Transverse colon (tissue), 4 donors: Measurements from ENCODE around the gene HCRTR1. TPM values are rescaled to one million over a fixed set of nuclear protein-coding genes. Genes with fewer than 3 reads are reported as not detected.

Source experiments
- DNase-seq: peaks from one replicate; pipeline ENCODE4 v3.0.0-alpha.2; 2019
- H3K27ac ChIP-seq, 4 donors: fragments of 200-600 bp; sonication (generic); 2 replicates each; pipeline ENCODE4 v1.5.1; 2016 to 2018; ENCODE audit warnings: inconsistent platforms in 4 of 4
- H3K27me3 ChIP-seq: fragments of 200-600 bp; sonication (generic); 2 replicates; pipeline ENCODE4 v1.5.1; 2017; ENCODE audit warnings: inconsistent platforms
- H3K36me3 ChIP-seq, 4 donors: fragments of 200-600 bp; sonication (generic); 2 replicates each; pipeline ENCODE4 v1.5.1; 2017 to 2019; ENCODE audit warnings: inconsistent platforms in 4 of 4
- H3K4me1 ChIP-seq, 4 donors: fragments of 200-600 bp; sonication (generic); 2 replicates each; pipeline ENCODE4 v1.5.1; 2017 to 2020; ENCODE audit warnings: inconsistent platforms in 4 of 4
- H3K4me3 ChIP-seq, 4 donors: fragments of 200-600 bp; sonication (generic); 1 replicate in 1 of 4; 2 replicates in 3 of 4; pipeline versions ENCODE4 v1.5.1 to v1.6.1; 2017 to 2019; ENCODE audit warnings: inconsistent platforms in 4 of 4
- H3K9me3 ChIP-seq, 2 donors: fragments of 200-600 bp; sonication (generic); 2 replicates each; pipeline ENCODE4 v1.5.1; 2017 to 2019; ENCODE audit warnings: inconsistent platforms in 2 of 2
- EP300 ChIP-seq: sonication (generic); formaldehyde crosslinking; IDR thresholded peaks from one replicate; pipeline ENCODE4 v1.6.1; 2017; ENCODE audit warnings: antibody characterized with exemption, low read depth
- POLR2A ChIP-seq: fragments of 450-650 bp; IDR thresholded peaks from one replicate; pipeline ENCODE4 v1.6.1; 2016; ENCODE audit warnings: antibody characterized with exemption, mild to moderate bottlenecking, moderate library complexity
- POLR2AphosphoS5 ChIP-seq, 3 donors: sonication (generic); formaldehyde crosslinking; IDR thresholded peaks; one replicate each; pipeline ENCODE4 v1.6.1; 2016; ENCODE audit warnings: antibody characterized with exemption in 3 of 3
- WGBS, 2 donors: methylation state at CpG; one replicate each; pipeline ENCODE4 v1.1.5; 2018; ENCODE audit warnings: low coverage in 1 of 2; 5-methylcytosine and 5-hydroxymethylcytosine counted together
- in situ Hi-C, 4 donors: fragments of 200-750 bp; cut with MboI; loops; one replicate each; pipeline versions ENCODE4 v1.15.0 to v1.15.1; 2017; ENCODE audit warnings: low sequenced_read_pairs in 3 of 4, low pct_ligation_motif_present in 1 of 4, low pct_unique_long_range_greater_than_20kb in 1 of 4
- intact Hi-C: fragments of 100-400 bp; cut with DNase I; formaldehyde crosslinking; loops from one replicate; pipeline ENCODE4 v1.15.1; 2023; ENCODE audit warnings: low total_unique reads
- total RNA-seq, 4 donors: library from RNA; depleted of rRNA; stranded (reverse); fragments of >200 nt; gene quantifications; one replicate each; pipeline ENCODE4 v1.1.0, GENCODE V29; 2016
- TF ChIP-seq, protein P1 (sequence below), 5 experiments: fragments of 200-600 bp in 3 of 5; fragments of 450-650 bp in 2 of 5; sonication (generic) in 3 of 5; IDR thresholded peaks; 1 replicate in 2 of 5; 2 replicates in 3 of 5; pipeline ENCODE4 v1.5.1; 2016 to 2017; ENCODE audit warnings: antibody characterized with exemption in 5 of 5, inconsistent platforms in 3 of 5, mild to moderate bottlenecking in 2 of 5, moderate library complexity in 1 of 5

HCRTR1 gene
- total RNA-seq, 4 donors from 2014 or later, result 0.48 TPM; not detected in 3

- intact Hi-C loops, result no loop called here
Observed at GRCh38 chr1:31602081-31602480, 15.4 kb upstream of the HCRTR1 start.

DNA sequence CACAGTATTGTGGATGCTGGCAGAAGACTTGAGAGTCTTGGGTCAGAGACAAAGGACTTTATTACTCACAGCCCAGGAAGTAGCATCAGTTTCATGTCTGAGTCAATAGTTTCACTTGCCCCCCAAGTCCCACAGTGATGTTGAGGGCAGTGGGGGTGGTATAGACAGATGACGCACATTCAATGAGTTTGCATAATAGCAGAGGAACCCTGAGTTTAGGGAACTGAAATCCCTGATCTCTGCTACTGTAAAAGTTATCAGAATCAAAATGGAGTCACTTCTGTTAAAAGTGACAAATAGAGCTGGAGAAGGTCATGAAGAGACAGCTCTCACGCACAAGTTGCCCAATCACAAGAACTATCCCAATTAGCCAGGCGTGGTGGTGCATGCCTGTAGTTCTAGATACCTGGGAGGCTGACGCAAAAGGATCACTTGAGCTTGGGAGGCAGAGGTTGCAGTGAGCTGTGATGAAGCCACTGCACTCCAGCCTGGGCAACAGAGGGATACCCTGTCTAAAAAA lies 11.5 kb upstream of the HCRTR1 start:
- no peaks in the 10 kb centered on the region for H3K27me3 ChIP-seq
- H3K27ac ChIP-seq, result no peak overlapping the region
- TF ChIP-seq, protein P1, sequence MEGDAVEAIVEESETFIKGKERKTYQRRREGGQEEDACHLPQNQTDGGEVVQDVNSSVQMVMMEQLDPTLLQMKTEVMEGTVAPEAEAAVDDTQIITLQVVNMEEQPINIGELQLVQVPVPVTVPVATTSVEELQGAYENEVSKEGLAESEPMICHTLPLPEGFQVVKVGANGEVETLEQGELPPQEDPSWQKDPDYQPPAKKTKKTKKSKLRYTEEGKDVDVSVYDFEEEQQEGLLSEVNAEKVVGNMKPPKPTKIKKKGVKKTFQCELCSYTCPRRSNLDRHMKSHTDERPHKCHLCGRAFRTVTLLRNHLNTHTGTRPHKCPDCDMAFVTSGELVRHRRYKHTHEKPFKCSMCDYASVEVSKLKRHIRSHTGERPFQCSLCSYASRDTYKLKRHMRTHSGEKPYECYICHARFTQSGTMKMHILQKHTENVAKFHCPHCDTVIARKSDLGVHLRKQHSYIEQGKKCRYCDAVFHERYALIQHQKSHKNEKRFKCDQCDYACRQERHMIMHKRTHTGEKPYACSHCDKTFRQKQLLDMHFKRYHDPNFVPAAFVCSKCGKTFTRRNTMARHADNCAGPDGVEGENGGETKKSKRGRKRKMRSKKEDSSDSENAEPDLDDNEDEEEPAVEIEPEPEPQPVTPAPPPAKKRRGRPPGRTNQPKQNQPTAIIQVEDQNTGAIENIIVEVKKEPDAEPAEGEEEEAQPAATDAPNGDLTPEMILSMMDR (IDR thresholded peaks at IDR 0.05), result no peak
- TF ChIP-seq POLR2AphosphoS5 (IDR thresholded peaks at IDR 0.05) (no peak), EP300 (no peak), POLR2A (no peak)
- intact Hi-C loops (no loop called here), in situ Hi-C loops (no loop called here)
- no peak for DNase-seq
- WGBS, 2 donors, result 86 to 100% methylated on average over 1 to 4 of the region's 4 CpGs
- H3K9me3 ChIP-seq, result no peaks in the 10 kb centered on the region
- no peaks in the 10 kb centered on the region for H3K36me3 ChIP-seq
- no peaks in the 10 kb centered on the region for H3K4me1 ChIP-seq
- no peak overlapping the region for H3K4me3 ChIP-seq

More at GRCh38 chr1:31602081-31602480, 15.4 kb upstream of the HCRTR1 start:
- Histone ChIP-seq H3K4me3 (no peak overlapping the region), H3K36me3 (no peaks in the 10 kb centered on the region), H3K27me3 (no peaks in the 10 kb centered on the region), H3K9me3 (no peaks in the 10 kb centered on the region), H3K4me1 (no peaks in the 10 kb centered on the region), H3K27ac (no peak overlapping the region)
- WGBS, 2 donors, result 87 to 96% methylated on average over 2 of the region's 2 CpGs
- no peak for TF ChIP-seq POLR2AphosphoS5 (IDR thresholded peaks at IDR 0.05)
- TF ChIP-seq POLR2A, result no peak
- TF ChIP-seq EP300, result no peak
- TF ChIP-seq, protein P1 (IDR thresholded peaks at IDR 0.05), result no peak
- in situ Hi-C loops, result no loop called here
- no peak for DNase-seq

GRCh38 chr1:31607360-31607759 lies 10.1 kb upstream of the HCRTR1 start:
- in situ Hi-C loops (no loop called here), intact Hi-C loops (no loop called here)
- H3K36me3 ChIP-seq, result no peaks in the 10 kb centered on the region
- no peak overlapping the region for H3K27ac ChIP-seq
- H3K4me1 ChIP-seq, result no peaks in the 10 kb centered on the region
- H3K4me3 ChIP-seq, result no peak overlapping the region
- H3K27me3 ChIP-seq, result no peaks in the 10 kb centered on the region
- no peak for DNase-seq
- WGBS, 2 donors, result 83 to 96% methylated on average over 3 to 5 of the region's 5 CpGs
- TF ChIP-seq POLR2AphosphoS5 (IDR thresholded peaks at IDR 0.05) (no peak), EP300 (no peak), POLR2A (no peak)
- TF ChIP-seq, protein P1 (IDR thresholded peaks at IDR 0.05), result no peak
- no peaks in the 10 kb centered on the region for H3K9me3 ChIP-seq

GRCh38 chr1:31609514-31610118 lies 7.9 kb upstream of the HCRTR1 start:
- no peak overlapping the region for H3K4me3 ChIP-seq
- H3K4me1 ChIP-seq, result no peaks in the 10 kb centered on the region
- H3K36me3 ChIP-seq, result no peaks in the 10 kb centered on the region
- H3K9me3 ChIP-seq, result no peaks in the 10 kb centered on the region
- no peak overlapping the region for H3K27ac ChIP-seq
- intact Hi-C loops, result no loop called here
- 9 to 25% methylated on average over 1 of the region's 1 CpG for WGBS, 2 donors
- TF ChIP-seq, protein P1 (IDR thresholded peaks at IDR 0.05), result no peak
- TF ChIP-seq EP300, result no peak
- no peak for TF ChIP-seq POLR2A
- TF ChIP-seq POLR2AphosphoS5 (IDR thresholded peaks at IDR 0.05), result no peak
- in situ Hi-C loops, result no loop called here
- no peaks in the 10 kb centered on the region for H3K27me3 ChIP-seq
- no peak for DNase-seq
